ENCODE measurements around the gene SLC6A6. TPM values are rescaled to one million over a fixed set of nuclear protein-coding genes. Genes with fewer than 3 reads are reported as not detected.
A peak's percentile ranks its signal among the peaks of the same experiment; 100 is the strongest.

Gene SLC6A6
- total RNA-seq, 4 donors from 2014 or later, result 35.7 to 75.2 (median 56.4) TPM

DNA sequence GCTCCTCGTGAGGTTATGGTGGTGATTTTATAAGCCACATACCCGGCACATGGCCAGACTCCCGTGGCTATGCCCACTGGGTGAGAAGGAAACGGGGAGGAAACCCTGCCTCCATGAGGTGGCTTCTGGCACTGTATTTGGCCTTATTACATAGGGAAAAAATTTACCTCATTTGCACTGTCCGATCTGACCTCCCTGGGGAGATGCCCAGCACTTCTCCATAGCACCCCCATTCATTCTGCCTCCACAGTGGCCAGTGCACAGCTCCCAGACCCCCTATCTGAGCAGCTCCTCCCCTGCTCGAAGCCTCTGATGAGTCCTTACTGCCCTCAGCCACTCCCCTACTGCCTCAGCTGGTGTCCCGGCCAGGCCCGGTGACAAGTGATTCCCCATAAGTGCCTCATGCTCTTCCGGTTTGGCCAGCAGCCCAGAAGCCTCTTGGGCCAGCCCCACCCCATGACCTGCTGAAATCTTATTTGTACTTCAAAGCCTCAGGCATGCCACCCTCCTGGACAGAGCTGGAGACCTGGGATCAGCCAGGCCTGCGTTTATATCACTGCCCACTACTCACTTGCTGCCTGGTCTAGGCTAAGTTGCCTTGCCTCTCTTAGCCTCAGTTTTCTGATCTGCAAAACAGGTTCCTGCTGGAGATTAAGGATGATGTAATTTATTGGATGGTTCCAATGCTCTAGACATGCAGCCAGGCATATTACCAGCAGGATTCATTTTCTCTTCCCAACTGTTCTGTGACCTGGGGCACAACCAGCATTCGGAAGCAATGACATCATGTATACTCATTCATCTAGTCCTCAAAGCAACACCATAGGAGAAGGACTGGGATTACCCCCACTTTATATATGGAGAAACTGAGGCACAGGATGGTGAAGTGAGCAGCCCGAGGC lies 30.6 kb upstream of the SLC6A6 start:
- DNase-seq (ENCODE audit: low spot score) (peak; percentile 43), ATAC-seq (ENCODE audit: low FRiP score) (peak; percentile 23)
- TF ChIP-seq, protein P1, sequence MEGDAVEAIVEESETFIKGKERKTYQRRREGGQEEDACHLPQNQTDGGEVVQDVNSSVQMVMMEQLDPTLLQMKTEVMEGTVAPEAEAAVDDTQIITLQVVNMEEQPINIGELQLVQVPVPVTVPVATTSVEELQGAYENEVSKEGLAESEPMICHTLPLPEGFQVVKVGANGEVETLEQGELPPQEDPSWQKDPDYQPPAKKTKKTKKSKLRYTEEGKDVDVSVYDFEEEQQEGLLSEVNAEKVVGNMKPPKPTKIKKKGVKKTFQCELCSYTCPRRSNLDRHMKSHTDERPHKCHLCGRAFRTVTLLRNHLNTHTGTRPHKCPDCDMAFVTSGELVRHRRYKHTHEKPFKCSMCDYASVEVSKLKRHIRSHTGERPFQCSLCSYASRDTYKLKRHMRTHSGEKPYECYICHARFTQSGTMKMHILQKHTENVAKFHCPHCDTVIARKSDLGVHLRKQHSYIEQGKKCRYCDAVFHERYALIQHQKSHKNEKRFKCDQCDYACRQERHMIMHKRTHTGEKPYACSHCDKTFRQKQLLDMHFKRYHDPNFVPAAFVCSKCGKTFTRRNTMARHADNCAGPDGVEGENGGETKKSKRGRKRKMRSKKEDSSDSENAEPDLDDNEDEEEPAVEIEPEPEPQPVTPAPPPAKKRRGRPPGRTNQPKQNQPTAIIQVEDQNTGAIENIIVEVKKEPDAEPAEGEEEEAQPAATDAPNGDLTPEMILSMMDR (IDR thresholded peaks at IDR 0.05), result no peak

DNA sequence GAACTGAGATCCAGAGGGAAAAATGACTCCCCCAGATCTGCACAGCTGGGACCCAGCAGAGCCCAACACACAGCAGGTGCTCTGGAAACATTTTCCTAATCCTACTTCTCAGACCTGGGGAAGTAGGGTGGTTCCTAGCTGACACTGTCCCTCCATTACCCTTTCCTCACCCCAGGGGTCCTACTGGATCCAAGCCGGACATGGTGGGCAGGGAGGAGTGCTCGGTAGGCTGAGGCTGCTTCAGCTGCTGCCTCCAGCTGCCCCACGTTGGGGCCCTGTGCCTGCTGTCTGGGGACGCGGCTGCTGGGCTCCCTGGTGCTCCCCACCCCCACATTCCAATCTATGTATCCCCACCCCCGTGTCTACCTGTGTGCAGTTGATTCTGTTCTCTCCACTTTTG lies 29.8 kb upstream of the SLC6A6 start:
- DNase-seq (ENCODE audit: low spot score) (no peak), ATAC-seq (ENCODE audit: low FRiP score) (no peak)
- TF ChIP-seq, protein P1 (IDR thresholded peaks at IDR 0.05), result no peak

DNA sequence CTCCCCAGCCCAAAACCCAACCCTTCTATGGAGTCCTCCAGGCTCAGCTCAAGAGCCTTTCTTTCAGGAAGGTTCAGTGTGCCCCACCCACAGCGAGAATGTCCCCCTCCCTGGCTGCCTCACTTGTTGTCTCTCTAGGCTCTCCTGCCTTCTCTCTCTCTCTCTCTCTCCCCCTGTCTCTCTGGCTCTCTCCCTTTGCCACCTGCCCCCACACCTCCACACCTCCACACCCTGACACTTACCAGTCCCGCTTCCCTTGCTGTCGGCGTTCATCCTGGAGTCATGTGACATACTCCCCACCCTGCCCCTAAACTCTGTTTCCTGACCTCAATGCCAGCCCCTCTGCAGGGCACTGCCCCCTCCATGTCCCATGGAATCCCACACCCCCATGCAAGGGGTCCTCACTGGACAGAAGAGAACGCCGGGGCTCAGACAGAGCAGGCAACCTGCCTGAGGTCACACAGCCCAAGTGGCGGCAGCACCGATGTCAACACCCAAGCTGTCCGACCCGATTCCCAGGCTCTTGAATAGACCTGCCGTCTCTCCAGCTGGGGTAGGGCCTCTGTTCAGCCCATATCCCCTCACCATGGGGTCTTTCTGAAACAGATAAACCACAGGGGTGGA lies 28.5 kb upstream of the SLC6A6 start:
- ATAC-seq (ENCODE audit: low FRiP score), result no peak
- TF ChIP-seq, protein P1 (IDR thresholded peaks at IDR 0.05), result no peak
- DNase-seq (ENCODE audit: low spot score), result no peak

DNA sequence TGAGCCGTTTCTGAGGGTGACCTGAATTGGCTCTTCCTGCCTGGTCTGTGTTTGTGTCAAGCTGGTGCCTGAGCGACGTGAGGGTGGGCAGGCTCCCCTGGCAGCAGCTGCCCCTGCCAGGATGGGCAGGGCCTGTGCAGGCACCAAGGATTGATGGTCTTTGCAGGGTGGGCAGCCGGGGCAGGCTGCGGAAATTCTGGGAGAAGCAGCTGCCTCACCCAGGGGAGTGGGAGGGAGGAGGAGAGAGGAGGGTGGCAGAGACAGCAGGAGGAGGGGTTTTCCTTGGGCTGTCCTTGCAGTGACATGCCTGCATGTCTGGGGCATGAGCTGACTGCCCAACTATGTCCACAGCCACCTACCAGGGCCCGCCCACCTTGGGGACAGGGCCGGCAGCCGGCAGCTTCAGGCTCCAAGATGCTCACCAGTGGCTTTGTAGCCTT lies 27.9 kb upstream of the SLC6A6 start:
- ATAC-seq (ENCODE audit: low FRiP score), result no peak
- TF ChIP-seq, protein P1 (IDR thresholded peaks at IDR 0.05), result no peak
- DNase-seq (ENCODE audit: low spot score), result no peak

GRCh38 chr3:14375192-14375591 lies 27.2 kb upstream of the SLC6A6 start:
- no peak for DNase-seq (ENCODE audit: low spot score)
- TF ChIP-seq, protein P1 (IDR thresholded peaks at IDR 0.05), result no peak

GRCh38 chr3:14376348-14377043 lies 25.9 kb upstream of the SLC6A6 start:
- DNase-seq (ENCODE audit: low spot score), result no peak
- TF ChIP-seq, protein P1 (IDR thresholded peaks at IDR 0.05), result no peak
- ATAC-seq (ENCODE audit: low FRiP score), result no peak

More at GRCh38 chr3:14375192-14375591, 27.2 kb upstream of the SLC6A6 start:
- no peak for ATAC-seq (ENCODE audit: low FRiP score)

Data from omental fat pad (tissue), 4 donors.